Measurements from ENCODE around the gene IER2. TPM values are rescaled to one million over a fixed set of nuclear protein-coding genes. Genes with fewer than 3 reads are reported as not detected.

Gene IER2
- total and polyA plus RNA-seq, 9 of the 15 experiments (the other 6 are each of a cell fraction or from before 2014, with no cell fraction given): 4.5 to 205 (median 23.7) TPM

DNA sequence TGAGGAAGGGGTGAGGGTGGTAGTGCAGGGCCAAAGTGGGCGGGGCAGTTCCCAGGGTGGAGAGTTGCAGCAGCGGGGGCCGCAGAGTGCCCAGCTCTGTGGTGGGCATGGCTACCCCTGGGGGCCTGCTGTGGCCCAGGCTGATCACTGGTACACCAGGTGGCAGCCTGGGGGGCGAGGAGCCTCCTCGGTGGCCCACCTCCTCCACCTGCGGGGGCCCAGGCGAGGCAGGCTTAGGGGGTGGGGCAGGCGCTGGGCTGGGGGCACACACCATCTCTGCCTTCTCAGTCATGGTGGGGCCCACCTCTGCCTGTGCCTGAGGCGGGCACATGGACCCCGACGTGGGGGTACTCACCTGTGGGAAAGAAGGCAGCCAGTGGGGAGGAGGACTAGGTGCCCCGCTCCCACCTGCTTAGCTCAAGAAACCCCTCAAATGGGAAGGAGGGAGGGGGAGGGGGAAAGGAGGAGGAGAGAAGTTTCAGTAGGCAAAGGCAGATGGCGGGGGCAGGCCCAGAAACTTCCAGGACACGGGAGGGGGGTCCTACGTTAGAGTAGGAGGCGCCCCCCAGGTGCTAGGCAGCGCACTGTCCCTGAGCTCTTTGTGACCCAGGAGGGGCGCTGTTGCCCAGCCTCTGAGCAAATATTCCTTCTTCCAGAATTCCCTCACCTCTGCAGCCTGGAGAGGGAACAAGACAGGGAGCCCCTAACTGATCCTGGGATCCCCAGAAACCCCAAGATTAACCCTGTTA, 49.2 kb upstream of the IER2 start (continued):
- TF ChIP-seq CTCF (IDR thresholded peaks at IDR 0.05 in 2 of 3, conservative IDR thresholded peaks at IDR 0.05 in 1 of 3; ENCODE audit: insufficient read depth in 2 of 3, low read depth in 1 of 3, low read length in 3 of 3) (peak; percentile 84 to 97 (median 94)), IRF1 (CRISPR knock-in tag; IDR thresholded peaks at IDR 0.05; ENCODE audit: borderline replicate concordance) (no peak), ETS1 (conservative IDR thresholded peaks at IDR 0.05; ENCODE audit: control insufficient read depth, low read depth, low read length) (0 out of 2 replicates have a peak, but pooled peaks have one; percentile 16), RBFOX2 (IDR thresholded peaks at IDR 0.05; ENCODE audit: low read depth, low read length) (peak; percentile 67), ELF2 (CRISPR knock-in tag; IDR thresholded peaks at IDR 0.05) (peak; percentile 56; the same call in 1 of the 2 replicates), CTBP1 (IDR thresholded peaks at IDR 0.05; ENCODE audit: borderline replicate concordance) (peak; percentile 20; the same call in 1 of the 2 replicates), ARID1B (IDR thresholded peaks at IDR 0.05) (peak; percentile 12; the same call in 1 of the 2 replicates), ZNF316 (IDR thresholded peaks at IDR 0.05) (no peak), ZNF766 (CRISPR knock-in tag; conservative IDR thresholded peaks at IDR 0.05) (0 out of 2 replicates have a peak, but pooled peaks have one; percentile 29), SMARCA4 (IDR thresholded peaks at IDR 0.05) (0 out of 2 replicates have a peak, but pooled peaks have one; percentile 37), KDM5B (IDR thresholded peaks at IDR 0.05; ENCODE audit: insufficient replicate concordance, low read depth, low read length) (peak; percentile 21), MYNN (IDR thresholded peaks at IDR 0.05) (0 out of 2 replicates have a peak, but pooled peaks have one; percentile 20), MYNN (CRISPR knock-in tag; IDR thresholded peaks at IDR 0.05) (no peak), MAZ (CRISPR knock-in tag; conservative IDR thresholded peaks at IDR 0.05 in 1 of 2, IDR thresholded peaks at IDR 0.05 in 1 of 2) (peak in 1 of 2 experiments; percentile 62; a peak in 2 of 4 replicates), CREM (IDR thresholded peaks at IDR 0.05; ENCODE audit: low read depth) (peak; percentile 49), PHTF2 (CRISPR knock-in tag; IDR thresholded peaks at IDR 0.05) (0 out of 2 replicates have a peak, but pooled peaks have one; percentile 32)
- TF ChIP-seq, protein P1, sequence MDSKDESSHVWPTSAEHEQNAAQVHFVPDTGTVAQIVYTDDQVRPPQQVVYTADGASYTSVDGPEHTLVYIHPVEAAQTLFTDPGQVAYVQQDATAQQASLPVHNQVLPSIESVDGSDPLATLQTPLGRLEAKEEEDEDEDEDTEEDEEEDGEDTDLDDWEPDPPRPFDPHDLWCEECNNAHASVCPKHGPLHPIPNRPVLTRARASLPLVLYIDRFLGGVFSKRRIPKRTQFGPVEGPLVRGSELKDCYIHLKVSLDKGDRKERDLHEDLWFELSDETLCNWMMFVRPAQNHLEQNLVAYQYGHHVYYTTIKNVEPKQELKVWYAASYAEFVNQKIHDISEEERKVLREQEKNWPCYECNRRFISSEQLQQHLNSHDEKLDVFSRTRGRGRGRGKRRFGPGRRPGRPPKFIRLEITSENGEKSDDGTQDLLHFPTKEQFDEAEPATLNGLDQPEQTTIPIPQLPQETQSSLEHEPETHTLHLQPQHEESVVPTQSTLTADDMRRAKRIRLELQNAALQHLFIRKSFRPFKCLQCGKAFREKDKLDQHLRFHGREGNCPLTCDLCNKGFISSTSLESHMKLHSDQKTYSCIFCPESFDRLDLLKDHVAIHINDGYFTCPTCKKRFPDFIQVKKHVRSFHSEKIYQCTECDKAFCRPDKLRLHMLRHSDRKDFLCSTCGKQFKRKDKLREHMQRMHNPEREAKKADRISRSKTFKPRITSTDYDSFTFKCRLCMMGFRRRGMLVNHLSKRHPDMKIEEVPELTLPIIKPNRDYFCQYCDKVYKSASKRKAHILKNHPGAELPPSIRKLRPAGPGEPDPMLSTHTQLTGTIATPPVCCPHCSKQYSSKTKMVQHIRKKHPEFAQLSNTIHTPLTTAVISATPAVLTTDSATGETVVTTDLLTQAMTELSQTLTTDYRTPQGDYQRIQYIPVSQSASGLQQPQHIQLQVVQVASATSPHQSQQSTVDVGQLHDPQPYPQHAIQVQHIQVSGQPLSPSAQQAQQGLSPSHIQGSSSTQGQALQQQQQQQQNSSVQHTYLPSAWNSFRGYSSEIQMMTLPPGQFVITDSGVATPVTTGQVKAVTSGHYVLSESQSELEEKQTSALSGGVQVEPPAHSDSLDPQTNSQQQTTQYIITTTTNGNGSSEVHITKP (IDR thresholded peaks at IDR 0.05; ENCODE audit: partially characterized antibody): peak; percentile 66
